ENCODE measurements around the gene WASL. TPM values are rescaled to one million over a fixed set of nuclear protein-coding genes. Genes with fewer than 3 reads are reported as not detected.

The WASL gene
- total RNA-seq, 4 donors from 2014 or later: 36.0 to 51.5 (median 38.5) TPM

- DNase-seq (ENCODE audit: extremely low spot score): no peak
Observed at GRCh38 chr7:123669485-123669884, 79.3 kb downstream of the WASL start.

GRCh38 chr7:123666492-123666891, 82.3 kb downstream of the WASL start:
- DNase-seq (ENCODE audit: extremely low spot score): no peak
- Histone ChIP-seq H3K27me3 (no peaks in the 10 kb centered on the region), H3K36me3 (peaks cover 0 to 30% (median 0%) of the 10 kb centered on the region in 4 donors), H3K27ac (replicated peaks in 1 of 4) (no peak overlapping the region), H3K4me3 (no peak overlapping the region), H3K9me3 (no peaks in the 10 kb centered on the region), H3K4me1 (no peaks in the 10 kb centered on the region)
- intact Hi-C loops (cut with DNase I): no loop called here
- TF ChIP-seq POLR2A (IDR thresholded peaks at IDR 0.05; ENCODE audit: low read depth): no peak
- TF ChIP-seq POLR2AphosphoS5 (IDR thresholded peaks at IDR 0.05): no peak
- no peak for TF ChIP-seq CTCF (IDR thresholded peaks at IDR 0.05)
- TF ChIP-seq EP300 (IDR thresholded peaks at IDR 0.05): no peak
- WGBS: 43% methylated on average over 1 of the region's 1 CpG

More at GRCh38 chr7:123669485-123669884, 79.3 kb downstream of the WASL start:
- H3K9me3 ChIP-seq: no peaks in the 10 kb centered on the region
- 94% methylated on average over 7 of the region's 7 CpGs for WGBS
- H3K36me3 ChIP-seq: peaks cover 0 to 10% (median 0%) of the 10 kb centered on the region in 4 donors
- H3K27me3 ChIP-seq: no peaks in the 10 kb centered on the region
- peaks cover 9 to 14% (median 10%) of the 10 kb centered on the region in 4 donors for H3K4me1 ChIP-seq
- H3K27ac ChIP-seq (replicated peaks in 1 of 4): no peak overlapping the region
- TF ChIP-seq POLR2A (IDR thresholded peaks at IDR 0.05; ENCODE audit: low read depth) (no peak), EP300 (IDR thresholded peaks at IDR 0.05) (no peak), CTCF (IDR thresholded peaks at IDR 0.05) (no peak), POLR2AphosphoS5 (IDR thresholded peaks at IDR 0.05) (no peak)
- H3K4me3 ChIP-seq: no peak overlapping the region
- intact Hi-C loops (cut with DNase I): no loop called here

GRCh38 chr7:123665896-123666295, 82.9 kb downstream of the WASL start:
- Histone ChIP-seq H3K27me3 (no peaks in the 10 kb centered on the region), H3K27ac (replicated peaks in 1 of 4) (no peak overlapping the region), H3K36me3 (peaks cover 0 to 33% (median 0%) of the 10 kb centered on the region in 4 donors), H3K4me1 (no peaks in the 10 kb centered on the region), H3K4me3 (no peak overlapping the region), H3K9me3 (no peaks in the 10 kb centered on the region)
- WGBS: 100% methylated on average over 1 of the region's 1 CpG
- intact Hi-C loops (cut with DNase I): no loop called here
- DNase-seq (ENCODE audit: extremely low spot score): no peak
- TF ChIP-seq CTCF (IDR thresholded peaks at IDR 0.05): no peak
- no peak for TF ChIP-seq POLR2AphosphoS5 (IDR thresholded peaks at IDR 0.05)
- no peak for TF ChIP-seq POLR2A (IDR thresholded peaks at IDR 0.05; ENCODE audit: low read depth)
- no peak for TF ChIP-seq EP300 (IDR thresholded peaks at IDR 0.05)

- Histone ChIP-seq H3K27me3 (no peaks in the 10 kb centered on the region), H3K27ac (replicated peaks in 1 of 4) (no peak overlapping the region), H3K9me3 (no peaks in the 10 kb centered on the region), H3K36me3 (peaks cover 0 to 35% (median 0%) of the 10 kb centered on the region in 4 donors), H3K4me3 (no peak overlapping the region), H3K4me1 (no peaks in the 10 kb centered on the region)
- TF ChIP-seq CTCF (IDR thresholded peaks at IDR 0.05): no peak
- TF ChIP-seq EP300 (IDR thresholded peaks at IDR 0.05): no peak
- TF ChIP-seq POLR2A (IDR thresholded peaks at IDR 0.05; ENCODE audit: low read depth): no peak
- no peak for TF ChIP-seq POLR2AphosphoS5 (IDR thresholded peaks at IDR 0.05)
- no peak for DNase-seq (ENCODE audit: extremely low spot score)
- intact Hi-C loops (cut with DNase I): no loop called here
- 91% methylated on average over 2 of the region's 2 CpGs for WGBS
Observed at GRCh38 chr7:123665157-123665556, 83.6 kb downstream of the WASL start.

GRCh38 chr7:123663200-123663599, 85.6 kb downstream of the WASL start:
- 90% methylated on average over 6 of the region's 6 CpGs for WGBS
- Histone ChIP-seq H3K4me3 (no peak overlapping the region), H3K27me3 (no peaks in the 10 kb centered on the region), H3K9me3 (no peaks in the 10 kb centered on the region), H3K36me3 (peaks cover 0 to 55% (median 0%) of the 10 kb centered on the region in 4 donors), H3K4me1 (no peaks in the 10 kb centered on the region), H3K27ac (replicated peaks in 1 of 4) (no peak overlapping the region)
- intact Hi-C loops (cut with DNase I): no loop called here
- TF ChIP-seq POLR2AphosphoS5 (IDR thresholded peaks at IDR 0.05): no peak
- no peak for TF ChIP-seq EP300 (IDR thresholded peaks at IDR 0.05)
- no peak for TF ChIP-seq POLR2A (IDR thresholded peaks at IDR 0.05; ENCODE audit: low read depth)
- TF ChIP-seq CTCF (IDR thresholded peaks at IDR 0.05): no peak
- DNase-seq (ENCODE audit: extremely low spot score): no peak
